Measurements from ENCODE around the gene WDR55. TPM values are rescaled to one million over a fixed set of nuclear protein-coding genes. Genes with fewer than 3 reads are reported as not detected.
"Not testable (repeated sequence)": the region's sequence is repeated elsewhere in the genome, so short reads cannot be mapped to it uniquely, and the experiment has no call there.

Gene WDR55
- polyA plus RNA-seq, 1 donor, result 14.9 TPM

GRCh38 chr5:140710899-140711552 lies 46.3 kb downstream of the WDR55 start:
- peak; percentile 60 for DNase-seq (ENCODE audit: low read depth)

- no peak for DNase-seq (ENCODE audit: low read depth)
Measured at GRCh38 chr5:140711794-140712193, 47.1 kb downstream of the WDR55 start.

GRCh38 chr5:140713562-140714094 lies 48.9 kb downstream of the WDR55 start:
- no peak for DNase-seq (ENCODE audit: low read depth)

GRCh38 chr5:140716238-140716637 lies 51.5 kb downstream of the WDR55 start:
- not testable (repeated sequence) for DNase-seq (ENCODE audit: low read depth)

GRCh38 chr5:140718266-140718592 lies 53.5 kb downstream of the WDR55 start:
- no peak for DNase-seq (ENCODE audit: low read depth)

GRCh38 chr5:140720738-140721137 lies 56.0 kb downstream of the WDR55 start:
- not testable (repeated sequence) for DNase-seq (ENCODE audit: low read depth)

GRCh38 chr5:140721395-140721794 lies 56.7 kb downstream of the WDR55 start:
- not testable (repeated sequence) for DNase-seq (ENCODE audit: low read depth)

Other genes starting within 250 kb of the WDR55 start
- gene EIF4EBP3, start 117.2 kb upstream of the WDR55 start, polyA plus RNA-seq (ENCODE audit: insufficient read length), result 8.8 TPM
- 23.6 TPM for gene SRA1, start 107.4 kb upstream of the WDR55 start, polyA plus RNA-seq (ENCODE audit: insufficient read length)
- 25.4 TPM for gene APBB3, start 100.3 kb upstream of the WDR55 start, polyA plus RNA-seq (ENCODE audit: insufficient read length)
- 52.8 TPM for gene SLC35A4, start 100.1 kb upstream of the WDR55 start, polyA plus RNA-seq (ENCODE audit: insufficient read length)
- 18.3 TPM for gene CD14, start 31.7 kb upstream of the WDR55 start, polyA plus RNA-seq (ENCODE audit: insufficient read length)
- gene TMCO6, start 25.5 kb upstream of the WDR55 start, polyA plus RNA-seq (ENCODE audit: insufficient read length), result 8.3 TPM
- 58.2 TPM for gene NDUFA2, start 17.3 kb upstream of the WDR55 start, polyA plus RNA-seq (ENCODE audit: insufficient read length)
- 95.3 TPM for gene IK, start 17.1 kb upstream of the WDR55 start, polyA plus RNA-seq (ENCODE audit: insufficient read length)
- not detected for gene DND1, start 8.7 kb downstream of the WDR55 start, polyA plus RNA-seq (ENCODE audit: insufficient read length)
- gene HARS1, start 26.5 kb downstream of the WDR55 start, polyA plus RNA-seq (ENCODE audit: insufficient read length), result 58.2 TPM
- gene HARS2, start 26.6 kb downstream of the WDR55 start, polyA plus RNA-seq (ENCODE audit: insufficient read length), result 26.6 TPM
- 73.2 TPM for gene ZMAT2, start 35.5 kb downstream of the WDR55 start, polyA plus RNA-seq (ENCODE audit: insufficient read length)
- 0.10 TPM for gene PCDHA1, start 121.2 kb downstream of the WDR55 start, polyA plus RNA-seq (ENCODE audit: insufficient read length)
- 0.09 TPM for gene PCDHA2, start 129.9 kb downstream of the WDR55 start, polyA plus RNA-seq (ENCODE audit: insufficient read length)
- gene PCDHA3, start 136.2 kb downstream of the WDR55 start, polyA plus RNA-seq (ENCODE audit: insufficient read length), result 0.14 TPM
- 0.14 TPM for gene PCDHA4, start 142.2 kb downstream of the WDR55 start, polyA plus RNA-seq (ENCODE audit: insufficient read length)
- 0.08 TPM for gene PCDHA5, start 156.7 kb downstream of the WDR55 start, polyA plus RNA-seq (ENCODE audit: insufficient read length)
- gene PCDHA6, start 163.1 kb downstream of the WDR55 start, polyA plus RNA-seq (ENCODE audit: insufficient read length), result 0.06 TPM
- gene PCDHA7, start 169.4 kb downstream of the WDR55 start, polyA plus RNA-seq (ENCODE audit: insufficient read length), result 0.06 TPM
- 0.03 TPM for gene PCDHA8, start 176.3 kb downstream of the WDR55 start, polyA plus RNA-seq (ENCODE audit: insufficient read length)
- not detected for gene PCDHA9, start 183.5 kb downstream of the WDR55 start, polyA plus RNA-seq (ENCODE audit: insufficient read length)
- gene PCDHA10, start 191.0 kb downstream of the WDR55 start, polyA plus RNA-seq (ENCODE audit: insufficient read length), result 0.05 TPM
- not detected for gene PCDHA11, start 204.1 kb downstream of the WDR55 start, polyA plus RNA-seq (ENCODE audit: insufficient read length)
- gene PCDHA12, start 210.4 kb downstream of the WDR55 start, polyA plus RNA-seq (ENCODE audit: insufficient read length), result not detected
- 0.08 TPM for gene PCDHA13, start 217.2 kb downstream of the WDR55 start, polyA plus RNA-seq (ENCODE audit: insufficient read length)

Data from forelimb muscle (tissue), 1 donor.